Bronchial epithelial cell (primary cell): ENCODE results near the gene SLC16A5. TPM values are rescaled to one million over a fixed set of nuclear protein-coding genes. Genes with fewer than 3 reads are reported as not detected.

Experiments
- DNase-seq: peaks from one replicate; pipeline ENCODE4 v3.0.0-alpha.2; 2010; ENCODE audit warnings: low read depth
- FAIRE-seq: peaks from 2 replicates; lab custom pipeline; 2011; peaks lifted over from hg19 to GRCh38; lab: Jason Lieb, UNC
- H3K27me3 ChIP-seq: 2 replicates; pipeline ENCODE4 v1.5.1; 2011; ENCODE audit warnings: low read length; ENCODE audit not compliant: control insufficient read depth, insufficient read depth
- H3K36me3 ChIP-seq: 2 replicates; pipeline ENCODE4 v1.5.1; 2011; ENCODE audit warnings: low read length; ENCODE audit not compliant: control insufficient read depth, insufficient read depth
- H3K4me3 ChIP-seq: 2 replicates; pipeline ENCODE4 v1.5.1; 2011; ENCODE audit warnings: mild to moderate bottlenecking, low read depth, low read length, control low read depth
- CTCF ChIP-seq: IDR thresholded peaks from 2 replicates; pipeline ENCODE4 v1.5.1; 2011; ENCODE audit warnings: mild to moderate bottlenecking, moderate library complexity, low read length, control low read depth, inconsistent platforms; ENCODE audit not compliant: insufficient read depth, severe bottlenecking
- total RNA-seq: library from RNA; depleted of rRNA; stranded (reverse); fragments of >200 nt; gene quantifications from 2 replicates; pipeline ENCODE4 v1.2.1, GENCODE V29; 2014

SLC16A5 gene
- total RNA-seq, 1 donor from 2014 or later = 15.0 TPM

GRCh38 chr17:75146592-75146991, 58.8 kb downstream of the SLC16A5 start:
- no peak for TF ChIP-seq CTCF
- Histone ChIP-seq H3K4me3 (no peak overlapping the region), H3K36me3 (peaks cover 25% of the 10 kb centered on the region), H3K27me3 (no peaks in the 10 kb centered on the region)
- DNase-seq (no peak), FAIRE-seq (no peak)

DNA sequence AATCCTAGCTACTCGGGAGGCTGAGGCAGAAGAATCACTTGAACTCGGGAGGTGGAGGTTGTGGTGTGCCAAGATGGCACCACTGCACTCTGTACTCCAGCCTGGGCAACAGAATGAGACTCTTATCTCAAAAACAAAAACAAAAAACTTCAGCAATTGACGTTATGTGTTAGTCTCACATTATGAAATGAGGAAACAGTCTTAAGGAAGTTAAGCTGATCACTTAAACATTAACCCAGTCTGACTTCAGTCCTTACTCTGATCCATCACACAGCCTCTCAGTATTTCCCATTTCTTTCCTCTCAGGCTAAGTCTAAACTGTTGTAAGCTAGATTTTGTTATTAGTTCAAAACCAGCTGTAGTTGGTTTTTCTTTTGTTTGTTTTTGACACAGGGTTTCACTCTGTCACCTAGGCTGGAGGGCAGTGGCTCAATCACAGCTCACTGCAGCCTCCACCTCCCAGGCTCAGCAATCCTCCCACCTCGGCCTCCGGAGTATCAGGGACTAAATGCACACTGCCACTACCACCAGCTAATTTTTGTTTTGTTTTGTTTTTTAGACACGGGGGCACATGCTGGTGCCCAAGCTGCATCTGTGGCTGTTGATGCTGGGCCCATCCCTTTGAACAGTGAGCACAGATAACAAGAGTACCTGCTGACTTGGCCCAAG, 60.3 kb downstream of the SLC16A5 start:
- H3K4me3 ChIP-seq = no peak overlapping the region
- DNase-seq (no peak), FAIRE-seq (no peak)
- TF ChIP-seq CTCF = no peak
- H3K27me3 ChIP-seq = no peaks in the 10 kb centered on the region
- H3K36me3 ChIP-seq = peaks cover 22% of the 10 kb centered on the region

DNA sequence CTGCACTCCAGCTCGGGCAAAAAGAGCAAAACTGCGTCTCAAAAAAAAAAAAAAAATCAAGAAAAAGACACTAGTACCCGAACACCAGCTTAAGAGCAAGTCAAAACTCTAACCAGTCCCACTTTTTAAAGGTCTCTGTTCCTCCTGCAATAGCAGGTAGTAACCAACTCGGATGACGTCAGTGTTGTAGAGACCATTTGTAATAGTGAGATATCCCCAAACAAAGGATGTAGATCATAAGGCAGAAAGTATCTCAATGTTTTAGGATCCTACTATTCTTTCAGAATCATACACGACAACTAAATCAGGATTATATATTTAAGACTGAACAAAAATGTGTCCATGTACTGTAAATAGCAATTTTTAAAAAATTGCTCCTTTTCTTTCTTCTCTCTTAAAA, 64.2 kb downstream of the SLC16A5 start:
- no peak overlapping the region for H3K4me3 ChIP-seq

GRCh38 chr17:75152523-75152921, 64.8 kb downstream of the SLC16A5 start:
- peak overlapping the region; percentile 97 for H3K4me3 ChIP-seq
- FAIRE-seq (no peak), DNase-seq (no peak)
- no peak for TF ChIP-seq CTCF
- H3K27me3 ChIP-seq = no peaks in the 10 kb centered on the region
- H3K36me3 ChIP-seq = peaks cover 6% of the 10 kb centered on the region

More for the DNA sequence above, 64.2 kb downstream of the SLC16A5 start:
- Histone ChIP-seq H3K36me3 (peaks cover 10% of the 10 kb centered on the region), H3K27me3 (no peaks in the 10 kb centered on the region)
- TF ChIP-seq CTCF = no peak
- no peak for DNase-seq
- no peak for FAIRE-seq

DNA sequence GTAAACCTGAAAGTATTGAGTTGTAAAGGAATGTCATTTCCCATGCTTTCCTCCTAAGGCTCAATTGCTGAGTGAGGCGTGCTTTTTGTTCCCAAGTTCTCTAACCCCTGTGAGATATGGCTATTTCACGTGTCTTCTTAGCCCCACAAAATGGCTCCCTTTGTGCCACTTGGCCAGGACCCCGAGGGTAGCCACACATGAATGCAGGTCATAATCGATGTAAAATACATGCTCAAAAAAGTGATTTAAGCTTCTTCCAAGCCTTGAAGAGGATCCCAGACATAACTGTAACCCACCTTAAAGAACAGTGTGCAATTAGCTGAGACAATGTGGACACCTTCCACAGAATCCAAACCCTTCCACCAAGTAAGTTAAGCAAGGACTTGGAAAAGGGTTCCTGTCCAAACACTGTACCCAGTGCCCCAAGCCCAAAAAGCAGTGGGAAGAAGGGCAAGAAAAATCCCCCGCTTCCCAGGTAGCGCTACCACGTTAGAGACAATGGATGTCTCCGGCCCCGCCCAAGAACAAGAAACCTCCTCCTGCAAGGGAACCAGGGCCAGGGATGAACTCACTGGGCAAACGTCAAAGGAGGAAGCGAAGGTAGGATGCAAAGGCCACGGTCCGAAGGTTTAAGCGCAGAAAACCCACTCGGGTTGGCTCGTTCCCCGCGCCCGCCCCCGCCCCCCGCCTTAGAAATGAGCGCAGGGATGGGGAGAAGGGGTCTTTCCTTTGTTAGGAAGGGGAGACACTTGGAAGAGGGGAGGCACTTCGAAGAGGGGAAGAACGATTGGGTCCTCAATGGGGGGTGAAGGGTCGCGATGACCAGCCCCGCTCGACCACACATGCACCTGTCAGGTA, 65.4 kb downstream of the SLC16A5 start:
- no peak for FAIRE-seq
- Histone ChIP-seq H3K4me3 (peak overlapping the region; percentile 97), H3K36me3 (peaks cover 3% of the 10 kb centered on the region), H3K27me3 (no peaks in the 10 kb centered on the region)
- DNase-seq = peak; percentile 38
- TF ChIP-seq CTCF = no peak
